ENCODE results near the gene IGLL1.

GRCh38 chr22:23574877-23575276, 5.2 kb downstream of the IGLL1 start:
- TF ChIP-seq CTCF (IDR thresholded peaks at IDR 0.05) (no peak), POLR2AphosphoS5 (IDR thresholded peaks at IDR 0.05) (no peak)
